Esophagus muscularis mucosa (tissue), 4 donors: ENCODE data around the gene YY1AP1. TPM values are rescaled to one million over a fixed set of nuclear protein-coding genes. Genes with fewer than 3 reads are reported as not detected.

ENCODE experiments used
- DNase-seq: peaks from one replicate; pipeline ENCODE4 v3.0.0-alpha.2; 2017; ENCODE audit errors: extremely low spot score
- H3K27ac ChIP-seq, 4 donors: fragments of 200-600 bp; sonication (generic); replicated peaks in 1 of 4; 1 replicate in 3 of 4; 2 replicates in 1 of 4; pipeline ENCODE4 v1.5.1; 2016 to 2019; ENCODE audit warnings: mild to moderate bottlenecking in 1 of 4
- H3K27me3 ChIP-seq, 4 donors: fragments of 200-600 bp; sonication (generic); one replicate each; pipeline versions ENCODE4 v1.5.1 to v1.6.0; 2016 to 2019
- H3K36me3 ChIP-seq, 4 donors: fragments of 200-600 bp; sonication (generic); one replicate each; pipeline ENCODE4 v1.5.1; 2016 to 2019
- H3K4me1 ChIP-seq, 4 donors: fragments of 200-600 bp; sonication (generic); one replicate each; pipeline ENCODE4 v1.5.1; 2016 to 2019
- H3K4me3 ChIP-seq, 4 donors: fragments of 200-600 bp; sonication (generic); 1 replicate in 2 of 4; 2 replicates in 2 of 4; pipeline ENCODE4 v1.5.1; 2016 to 2019; ENCODE audit warnings: mild to moderate bottlenecking in 4 of 4, moderate library complexity in 1 of 4
- H3K9me3 ChIP-seq, 4 donors: fragments of 200-600 bp; sonication (generic); 1 replicate in 3 of 4; 2 replicates in 1 of 4; pipeline ENCODE4 v1.5.1; 2016 to 2019
- CTCF ChIP-seq, 3 experiments: fragments of 200-600 bp in 2 of 3; fragments of 450-650 bp in 1 of 3; sonication (generic) in 2 of 3; IDR thresholded peaks; one replicate each; pipeline ENCODE4 v1.5.1; 2017 to 2019; ENCODE audit warnings: antibody characterized with exemption in 3 of 3, mild to moderate bottlenecking in 2 of 3, moderate library complexity in 1 of 3
- EP300 ChIP-seq: sonication (generic); formaldehyde crosslinking; IDR thresholded peaks from one replicate; pipeline ENCODE4 v1.6.1; 2017; ENCODE audit warnings: antibody characterized with exemption
- POLR2A ChIP-seq: fragments of 450-650 bp; IDR thresholded peaks from one replicate; pipeline ENCODE4 v1.6.1; 2017; ENCODE audit warnings: antibody characterized with exemption, moderate library complexity, mild to moderate bottlenecking, low read depth
- POLR2AphosphoS5 ChIP-seq, 2 donors: sonication (generic); formaldehyde crosslinking; IDR thresholded peaks; one replicate each; pipeline ENCODE4 v1.6.1; 2017; ENCODE audit warnings: antibody characterized with exemption in 2 of 2
- whole genome bisulfite sequencing: methylation state at CpG from one replicate; pipeline ENCODE4 v1.1.5; 2018; 5-methylcytosine and 5-hydroxymethylcytosine counted together
- intact Hi-C: fragments of 100-400 bp; cut with DNase I; formaldehyde crosslinking; loops from one replicate; pipeline ENCODE4 v1.15.1; 2023
- total RNA-seq, 4 donors: library from RNA; depleted of rRNA; stranded (reverse); fragments of >200 nt; gene quantifications; one replicate each; pipeline versions ENCODE4 v1.1.0 to v1.2.1, GENCODE V29; 2016

Gene YY1AP1
- total RNA-seq, 4 donors from 2014 or later = 136 to 164 (median 144) TPM

- 87% methylated on average over 10 of the region's 10 CpGs for WGBS
- TF ChIP-seq EP300 (no peak), POLR2A (no peak), CTCF (IDR thresholded peaks at IDR 0.05) (no peak), POLR2AphosphoS5 (IDR thresholded peaks at IDR 0.05) (no peak)
- Histone ChIP-seq H3K4me3 (no peak overlapping the region), H3K27ac (no peak overlapping the region), H3K4me1 (peaks cover 5 to 19% (median 13%) of the 10 kb centered on the region in 4 donors), H3K36me3 (peaks cover 0 to 2% (median 0%) of the 10 kb centered on the region in 4 donors), H3K9me3 (no peaks in the 10 kb centered on the region), H3K27me3 (no peaks in the 10 kb centered on the region)
- intact Hi-C loops = no loop called here
- no peak for DNase-seq
Measured at GRCh38 chr1:155697046-155697445, 8.5 kb upstream of the YY1AP1 start.

- no peaks in the 10 kb centered on the region for H3K27me3 ChIP-seq
- no peak overlapping the region for H3K27ac ChIP-seq
- no peak for DNase-seq
- no peak for TF ChIP-seq CTCF (IDR thresholded peaks at IDR 0.05)
- no peak for TF ChIP-seq POLR2A
- TF ChIP-seq POLR2AphosphoS5 (IDR thresholded peaks at IDR 0.05) = no peak
- TF ChIP-seq EP300 = no peak
- H3K9me3 ChIP-seq = no peaks in the 10 kb centered on the region
- peaks cover 0 to 6% (median 4%) of the 10 kb centered on the region in 4 donors for H3K36me3 ChIP-seq
- intact Hi-C loops = no loop called here
- H3K4me3 ChIP-seq = no peak overlapping the region
- peaks cover 8 to 19% (median 13%) of the 10 kb centered on the region in 4 donors for H3K4me1 ChIP-seq
Measured at GRCh38 chr1:155696524-155696923, 8.0 kb upstream of the YY1AP1 start.

GRCh38 chr1:155695608-155696007 lies 7.0 kb upstream of the YY1AP1 start:
- no peaks in the 10 kb centered on the region for H3K9me3 ChIP-seq
- H3K4me3 ChIP-seq = no peak overlapping the region
- peaks cover 12 to 24% (median 20%) of the 10 kb centered on the region in 4 donors for H3K4me1 ChIP-seq
- intact Hi-C loops = no loop called here
- H3K27ac ChIP-seq = no peak overlapping the region
- TF ChIP-seq EP300 (no peak), CTCF (IDR thresholded peaks at IDR 0.05) (no peak), POLR2AphosphoS5 (IDR thresholded peaks at IDR 0.05) (no peak)
- no peak for DNase-seq
- H3K27me3 ChIP-seq = no peaks in the 10 kb centered on the region
- peaks cover 0 to 15% (median 7%) of the 10 kb centered on the region in 4 donors for H3K36me3 ChIP-seq
- WGBS = 94% methylated on average over 3 of the region's 3 CpGs

- H3K9me3 ChIP-seq = no peaks in the 10 kb centered on the region
- H3K27me3 ChIP-seq = no peaks in the 10 kb centered on the region
- peaks cover 0 to 16% (median 7%) of the 10 kb centered on the region in 4 donors for H3K36me3 ChIP-seq
- DNase-seq = no peak
- 28% methylated on average over 4 of the region's 4 CpGs for WGBS
- H3K27ac ChIP-seq = no peak overlapping the region
- H3K4me3 ChIP-seq = no peak overlapping the region
- intact Hi-C loops = no loop called here
- H3K4me1 ChIP-seq = peaks cover 17 to 30% (median 25%) of the 10 kb centered on the region in 4 donors
- no peak for TF ChIP-seq POLR2AphosphoS5 (IDR thresholded peaks at IDR 0.05)
Measured at GRCh38 chr1:155695072-155695471, 6.5 kb upstream of the YY1AP1 start.

GRCh38 chr1:155694167-155694566 lies 5.6 kb upstream of the YY1AP1 start:
- no peak for DNase-seq
- no peaks in the 10 kb centered on the region for H3K27me3 ChIP-seq
- TF ChIP-seq POLR2AphosphoS5 (IDR thresholded peaks at IDR 0.05) (no peak), POLR2A (no peak), EP300 (no peak), CTCF (IDR thresholded peaks at IDR 0.05) (no peak)
- H3K36me3 ChIP-seq = peaks cover 0 to 16% (median 7%) of the 10 kb centered on the region in 4 donors
- no peak overlapping the region for H3K27ac ChIP-seq
- H3K4me3 ChIP-seq = no peak overlapping the region
- peaks cover 22 to 38% (median 33%) of the 10 kb centered on the region in 4 donors for H3K4me1 ChIP-seq
- no peaks in the 10 kb centered on the region for H3K9me3 ChIP-seq
- intact Hi-C loops = no loop called here
- WGBS = 91% methylated on average over 7 of the region's 7 CpGs
